HCT116 (cell line): ENCODE measurements around the gene MAP3K5. TPM values are rescaled to one million over a fixed set of nuclear protein-coding genes. Genes with fewer than 3 reads are reported as not detected.

Source experiments
- ATAC-seq: fragments of 200-7000 bp; cut with Tn5 transposase; 2 replicates; pipeline ENCODE4 v1.9.1; 2020; ENCODE audit warnings: mild to moderate bottlenecking, moderate library complexity
- BruUV-seq: library from RNA; stranded (reverse); fragments of 400-500 nt; replicated peaks from 2 replicates; lab custom pipeline; 2021; lab: Mats Ljungman, UMichigan
- CTCF ChIA-PET: fragments of 300-600 bp; sonication (Branson Sonifier 250); formaldehyde crosslinking; loops from one replicate; lab custom pipeline; 2021; ENCODE audit warnings: antibody characterized with exemption; lab: Charles Lee
- POLR2A ChIA-PET: fragments of 300-600, 350-600 bp; sonication (Branson Sonifier 250); formaldehyde crosslinking; loops from one replicate; lab custom pipeline; 2021; ENCODE audit warnings: antibody characterized with exemption; lab: Charles Lee
- RAD21 ChIA-PET, 2 experiments: fragments of 300-600 bp; sonication (Branson Sonifier 250); formaldehyde crosslinking; loops; one replicate each; lab custom pipeline; 2023; ENCODE audit warnings: low total read pairs in 2 of 2; ENCODE audit not compliant: uncharacterized antibody in 2 of 2, unreplicated experiment in 2 of 2, low non-redundant PET in 1 of 2; lab: Charles Lee
- DNase-seq: peaks from one replicate; pipeline ENCODE4 v3.0.0-alpha.2; 2010; ENCODE audit warnings: low read depth, low spot score
- H2AFZ ChIP-seq: fragments of 200-600 bp; shearing (Covaris generic), sonication (generic); 2 replicates; pipeline ENCODE4 v1.6.1; 2017; ENCODE audit warnings: low read depth, mixed run types, mixed read lengths, antibody characterized with exemption, low read length; ENCODE audit not compliant: poor library complexity, severe bottlenecking
- H3K27ac ChIP-seq: 2 replicates; pipeline ENCODE4 v1.5.1; 2012; ENCODE audit warnings: low read depth, low read length
- H3K27me3 ChIP-seq: fragments of 200-600 bp; sonication (generic); 2 replicates; pipeline ENCODE4 v1.6.1; 2016; ENCODE audit warnings: mixed run types, low read length, mixed read lengths; ENCODE audit not compliant: insufficient read depth
- H3K36me3 ChIP-seq, 2 experiments: fragments of 200-500 bp in 1 of 2; fragments of 200-600 bp in 1 of 2; sonication (Bioruptor generic) in 1 of 2; sonication (generic) in 1 of 2; 2 replicates each; pipeline versions ENCODE4 v1.5.1 to v1.6.1; 2014 to 2016; ENCODE audit warnings: low read length in 2 of 2, inconsistent platforms in 1 of 2, mixed read lengths in 1 of 2, mixed run types in 1 of 2; ENCODE audit not compliant: insufficient read depth in 2 of 2, control insufficient read depth in 1 of 2
- H3K4me1 ChIP-seq, 2 experiments: fragments of 200-600 bp in 1 of 2; sonication (generic) in 1 of 2; 2 replicates each; pipeline versions ENCODE4 v1.5.1 to v1.6.1; 2012 to 2017; ENCODE audit warnings: low read length in 2 of 2, inconsistent platforms in 1 of 2, mild to moderate bottlenecking in 1 of 2, mixed read lengths in 1 of 2, mixed run types in 1 of 2, moderate library complexity in 1 of 2; ENCODE audit not compliant: insufficient read depth in 2 of 2, control insufficient read depth in 1 of 2
- H3K4me2 ChIP-seq: fragments of 200-600 bp; sonication (generic); 2 replicates; pipeline ENCODE4 v1.6.1; 2017; ENCODE audit warnings: mixed run types, low read length, mixed read lengths
- H3K4me3 ChIP-seq, 2 experiments: fragments of 200-600 bp in 1 of 2; sonication (generic) in 1 of 2; replicated peaks in 1 of 2; 2 replicates each; pipeline ENCODE4 v1.5.1; 2011 to 2016; ENCODE audit warnings: low read length in 2 of 2, control low read depth in 1 of 2, low read depth in 1 of 2, mild to moderate bottlenecking in 1 of 2, mixed read lengths in 1 of 2, mixed run types in 1 of 2
- H3K79me2 ChIP-seq: fragments of 200-600 bp; sonication (generic); 2 replicates; pipeline ENCODE4 v1.6.1; 2017; ENCODE audit warnings: mild to moderate bottlenecking, mixed run types, low read length, moderate library complexity, mixed read lengths; ENCODE audit not compliant: insufficient read depth
- H3K9ac ChIP-seq: fragments of 200-600 bp; sonication (generic); 2 replicates; pipeline ENCODE4 v1.6.1; 2016; ENCODE audit warnings: low read length, mixed read lengths
- H3K9me2 ChIP-seq: fragments of 200-600 bp; sonication (generic), shearing (Covaris generic); 2 replicates; pipeline ENCODE4 v1.6.1; 2017; ENCODE audit warnings: mixed run types, mild to moderate bottlenecking, moderate library complexity; ENCODE audit not compliant: insufficient read depth
- H3K9me3 ChIP-seq, 2 experiments: fragments of 200-500 bp in 1 of 2; fragments of 200-600 bp in 1 of 2; sonication (Bioruptor generic) in 1 of 2; sonication (generic) in 1 of 2; 2 replicates each; pipeline ENCODE4 v1.6.1; 2014 to 2017; ENCODE audit warnings: low read length in 2 of 2, mixed read lengths in 2 of 2, inconsistent platforms in 1 of 2, low read depth in 1 of 2, mild to moderate bottlenecking in 1 of 2, mixed run types in 1 of 2, moderate library complexity in 1 of 2; ENCODE audit not compliant: control insufficient read depth in 1 of 2, insufficient read depth in 1 of 2
- H4K20me1 ChIP-seq: fragments of 200-600 bp; sonication (generic), shearing (Covaris generic); 2 replicates; pipeline ENCODE4 v1.6.1; 2017; ENCODE audit warnings: mixed run types, mild to moderate bottlenecking, moderate library complexity; ENCODE audit not compliant: insufficient read depth
- ATF3 ChIP-seq: IDR thresholded peaks from 2 replicates; pipeline ENCODE4 v1.6.1; 2012
- CEBPB ChIP-seq: IDR thresholded peaks from 2 replicates; pipeline ENCODE4 v1.6.1; 2012; ENCODE audit warnings: low read depth
- CTCF ChIP-seq, 3 experiments: fragments of 200-600 bp in 1 of 3; sonication (generic) in 1 of 3; IDR thresholded peaks in 2 of 3; conservative IDR thresholded peaks in 1 of 3; 2 replicates each; pipeline ENCODE4 v1.5.1; 2012 to 2017; ENCODE audit warnings: low read depth in 2 of 3, low read length in 2 of 3, antibody characterized with exemption in 1 of 3, borderline replicate concordance in 1 of 3, control low read depth in 1 of 3, mild to moderate bottlenecking in 1 of 3, mixed read lengths in 1 of 3, mixed run types in 1 of 3, moderate library complexity in 1 of 3; ENCODE audit not compliant: insufficient read depth in 1 of 3
- EGR1 ChIP-seq: IDR thresholded peaks from 2 replicates; pipeline ENCODE4 v1.6.1; 2012; ENCODE audit warnings: low read depth
- ELF1 ChIP-seq: IDR thresholded peaks from 2 replicates; pipeline ENCODE4 v1.6.1; 2012; ENCODE audit warnings: low read depth, borderline replicate concordance
- EZH2 ChIP-seq: fragments of 200-600 bp; sonication (generic); IDR thresholded peaks from 2 replicates; pipeline ENCODE4 v1.6.1; 2017; ENCODE audit warnings: antibody characterized with exemption, mixed run types
- EZH2phosphoT487 ChIP-seq: fragments of 200-600 bp; IDR thresholded peaks from 2 replicates; pipeline ENCODE4 v1.6.1; 2018; ENCODE audit warnings: antibody characterized with exemption, borderline replicate concordance
- FOSL1 ChIP-seq: IDR thresholded peaks from 2 replicates; pipeline ENCODE4 v1.6.1; 2012; ENCODE audit warnings: low read depth
- JUND ChIP-seq: IDR thresholded peaks from 2 replicates; pipeline ENCODE4 v1.6.1; 2012
- MAX ChIP-seq: IDR thresholded peaks from 2 replicates; pipeline ENCODE4 v1.6.1; 2012
- POLR2A ChIP-seq: IDR thresholded peaks from 2 replicates; pipeline ENCODE4 v1.7.0; 2011; ENCODE audit warnings: borderline replicate concordance; ENCODE audit not compliant: insufficient read depth, insufficient read length; ENCODE audit errors: extremely low read depth
- POLR2AphosphoS5 ChIP-seq: IDR thresholded peaks from 2 replicates; pipeline ENCODE4 v1.6.1; 2011; ENCODE audit warnings: mild to moderate bottlenecking, low read depth, low read length, moderate library complexity
- RAD21 ChIP-seq: IDR thresholded peaks from 2 replicates; pipeline ENCODE4 v1.6.1; 2012; ENCODE audit warnings: low read depth, mild to moderate bottlenecking
- SIN3A ChIP-seq: IDR thresholded peaks from 2 replicates; pipeline ENCODE4 v1.6.1; 2012; ENCODE audit warnings: low read depth
- SP1 ChIP-seq: IDR thresholded peaks from 2 replicates; pipeline ENCODE4 v1.6.1; 2012; ENCODE audit warnings: low read depth
- SRF ChIP-seq: IDR thresholded peaks from 2 replicates; pipeline ENCODE4 v1.6.1; 2012; ENCODE audit warnings: low read depth
- TCF7L2 ChIP-seq: IDR thresholded peaks from 2 replicates; pipeline ENCODE4 v1.7.0; 2011; ENCODE audit warnings: borderline replicate concordance, inconsistent platforms; ENCODE audit not compliant: insufficient read depth, insufficient read length; ENCODE audit errors: extremely low read depth
- ZNF274 ChIP-seq: fragments of 200-500 bp; sonication (Bioruptor generic); IDR thresholded peaks from 2 replicates; pipeline ENCODE4 v1.6.1; 2014; ENCODE audit warnings: mild to moderate bottlenecking, low read depth, low read length, inconsistent platforms
- intact Hi-C: fragments of 100-400 bp; cut with micrococcal nuclease; formaldehyde crosslinking; loops from 2 replicates; pipeline ENCODE4 v1.10.0; 2022
- total RNA-seq: library from RNA; stranded (reverse); gene quantifications from one replicate; pipeline ENCODE4 v1.2.1, GENCODE V29; 2021; ENCODE audit not compliant: unreplicated experiment

The MAP3K5 gene
- total RNA-seq, 1 experiment from 2014 or later: 11.8 TPM

- ChIA-PET RAD21 (no interaction called here), POLR2A (no interaction called here), CTCF (no interaction called here)
- H3K4me2 ChIP-seq: no peak overlapping the region
- H3K9me3 ChIP-seq: no peaks in the 10 kb centered on the region
- no peak for DNase-seq
- no peak overlapping the region for H3K4me3 ChIP-seq
- H3K9ac ChIP-seq: no peak overlapping the region
- no peak for ATAC-seq
- no peak overlapping the region for H2AFZ ChIP-seq
- H3K4me1 ChIP-seq: peaks cover 0 to 5% of the 10 kb centered on the region in 2 experiments; a peak in 3 of 4 replicates
- no peaks in the 10 kb centered on the region for H3K27me3 ChIP-seq
- no peak for TF ChIP-seq EZH2
- TF ChIP-seq CEBPB: no peak
- no peak for TF ChIP-seq MAX
- TF ChIP-seq EZH2phosphoT487: no peak
- no peak for TF ChIP-seq ATF3
- TF ChIP-seq SRF: no peak
- TF ChIP-seq, all 23 proteins: peak for 0
- no peaks in the 10 kb centered on the region; the same call in 1 of the 2 replicates for H3K79me2 ChIP-seq
- intact Hi-C loops: no loop called here
- no peaks in the 10 kb centered on the region for H4K20me1 ChIP-seq
- H3K9me2 ChIP-seq: no peaks in the 10 kb centered on the region
- no peak overlapping the region for H3K27ac ChIP-seq
- H3K36me3 ChIP-seq: no peaks in the 10 kb centered on the region
- BruUV-seq: no TSS peak
These were observed 65.3 kb downstream of the MAP3K5 start for GRCh38 chr6:136726837-136727557.

GRCh38 chr6:136725124-136725523 is 67.2 kb downstream of the MAP3K5 start:
- POLR2A ChIA-PET: no interaction called here

More at GRCh38 chr6:136725124-136725523, 67.2 kb downstream of the MAP3K5 start:
- no peak overlapping the region for H3K27ac ChIP-seq
- no peaks in the 10 kb centered on the region for H3K9me2 ChIP-seq
- H4K20me1 ChIP-seq: no peaks in the 10 kb centered on the region
- CTCF ChIA-PET: no interaction called here
- H3K4me3 ChIP-seq: no peak overlapping the region
- H3K9me3 ChIP-seq: no peaks in the 10 kb centered on the region
- no TSS peak for BruUV-seq
- no peaks in the 10 kb centered on the region for H3K79me2 ChIP-seq
- H2AFZ ChIP-seq: no peak overlapping the region
- H3K4me2 ChIP-seq: no peak overlapping the region
- TF ChIP-seq CEBPB: no peak
- no peak for TF ChIP-seq EGR1
- TF ChIP-seq JUND: no peak
- TF ChIP-seq POLR2AphosphoS5: no peak
- no peak for TF ChIP-seq TCF7L2
- TF ChIP-seq RAD21: no peak
- no peak for TF ChIP-seq SIN3A
- no peak for TF ChIP-seq POLR2A
- no peak for TF ChIP-seq MAX
- TF ChIP-seq CTCF (IDR thresholded peaks at IDR 0.05 in 2 of 3, conservative IDR thresholded peaks at IDR 0.05 in 1 of 3; ENCODE audit: borderline replicate concordance in 1 of 3, insufficient read depth in 1 of 3, low read depth in 2 of 3, low read length in 2 of 3): no peak
- no peak for TF ChIP-seq SP1
- no peak for TF ChIP-seq ZNF274
- TF ChIP-seq FOSL1: no peak
- TF ChIP-seq ELF1: no peak
- TF ChIP-seq, all 23 proteins: peak for 0
- H3K4me1 ChIP-seq: peaks cover 0 to 5% of the 10 kb centered on the region in 2 experiments; a peak in 3 of 4 replicates
- RAD21 ChIA-PET: no interaction called here
- intact Hi-C loops: no loop called here
- no peaks in the 10 kb centered on the region for H3K27me3 ChIP-seq
- DNase-seq (no peak), ATAC-seq (no peak)
- no peak overlapping the region for H3K9ac ChIP-seq
- H3K36me3 ChIP-seq: no peaks in the 10 kb centered on the region
